Activated CD8-positive, alpha-beta T cell treated with anti-CD3 and anti-CD28 coated beads for 36 hours (primary cell): ENCODE measurements around the gene HPCAL1. TPM values are rescaled to one million over a fixed set of nuclear protein-coding genes. Genes with fewer than 3 reads are reported as not detected.

Experiments used
- ATAC-seq: fragments of 200-7000 bp; cut with Tn5 transposase; one replicate; pipeline ENCODE4 v1.10.0; 2021; ENCODE audit warnings: mild to moderate bottlenecking, moderate library complexity
- CTCF ChIA-PET: fragments of 350-600 bp; sonication (Branson Sonifier 250); formaldehyde crosslinking; loops from one replicate; lab custom pipeline; 2021; ENCODE audit warnings: antibody characterized with exemption; lab: Charles Lee
- POLR2A ChIA-PET: fragments of 350-600 bp; sonication (Branson Sonifier 250); formaldehyde crosslinking; loops from one replicate; lab custom pipeline; 2021; ENCODE audit warnings: antibody characterized with exemption; lab: Charles Lee
- DNase-seq: peaks from one replicate; pipeline ENCODE4 v3.0.0-alpha.2; 2020
- H3K27ac Mint-ChIP-seq: one replicate; pipeline ENCODE4 v1.8.0; 2021; ENCODE audit warnings: mild to moderate bottlenecking, mixed read lengths
- H3K27me3 Mint-ChIP-seq: one replicate; pipeline ENCODE4 v1.8.0; 2021; ENCODE audit warnings: mixed read lengths
- H3K36me3 Mint-ChIP-seq: one replicate; pipeline ENCODE4 v1.8.0; 2021; ENCODE audit warnings: low read depth, mixed read lengths
- H3K4me1 Mint-ChIP-seq: one replicate; pipeline ENCODE4 v1.8.0; 2021; ENCODE audit warnings: low read depth, mixed read lengths
- H3K4me3 Mint-ChIP-seq: one replicate; pipeline ENCODE4 v1.8.0; 2021; ENCODE audit warnings: mild to moderate bottlenecking, moderate library complexity, mixed read lengths
- H3K9me3 Mint-ChIP-seq: one replicate; pipeline ENCODE4 v1.8.0; 2021; ENCODE audit warnings: mixed read lengths
- CTCF ChIP-seq: fragments of 200-600 bp; IDR thresholded peaks from one replicate; pipeline ENCODE4 v1.8.0; 2022; ENCODE audit warnings: antibody characterized with exemption, mild to moderate bottlenecking
- intact Hi-C: fragments of 100-400 bp; cut with micrococcal nuclease; formaldehyde crosslinking; loops from one replicate; pipeline ENCODE4 v1.10.0; 2022
- total RNA-seq, 2 experiments: library from RNA; stranded (reverse); gene quantifications; one replicate each; pipeline ENCODE4 v1.2.3, GENCODE V29; 2021

Gene HPCAL1
- total RNA-seq, 2 experiments from 2014 or later, result 166 to 170 TPM

- intact Hi-C loops, result no loop called here
- POLR2A ChIA-PET, result no interaction called here
- peak overlapping the region; percentile 44 for H3K27ac Mint-ChIP-seq
Measured at GRCh38 chr2:10345126-10345525, 42.4 kb downstream of the HPCAL1 start.

GRCh38 chr2:10345813-10346212, 43.1 kb downstream of the HPCAL1 start:
- intact Hi-C loops, result no loop called here
- ATAC-seq (no peak), DNase-seq (no peak)
- ChIA-PET CTCF (no interaction called here), POLR2A (no interaction called here)
- H3K4me1 Mint-ChIP-seq, result peaks cover 72% of the 10 kb centered on the region
- no peak for TF ChIP-seq CTCF
- peak overlapping the region; percentile 58 for H3K27ac Mint-ChIP-seq
- H3K9me3 Mint-ChIP-seq, result no peaks in the 10 kb centered on the region
- no peak overlapping the region for H3K4me3 Mint-ChIP-seq
- H3K27me3 Mint-ChIP-seq, result no peaks in the 10 kb centered on the region
- H3K36me3 Mint-ChIP-seq, result peaks cover 18% of the 10 kb centered on the region

More at GRCh38 chr2:10345126-10345525, 42.4 kb downstream of the HPCAL1 start:
- Mint-ChIP-seq H3K4me1 (peaks cover 74% of the 10 kb centered on the region), H3K36me3 (peaks cover 17% of the 10 kb centered on the region), H3K27me3 (no peaks in the 10 kb centered on the region), H3K4me3 (no peak overlapping the region), H3K9me3 (no peaks in the 10 kb centered on the region)
- TF ChIP-seq CTCF, result no peak
- ATAC-seq (no peak), DNase-seq (no peak)
- CTCF ChIA-PET, result no interaction called here

- no peak for TF ChIP-seq CTCF
- DNase-seq (peak; percentile 49), ATAC-seq (peak; percentile 63)
- peaks cover 18% of the 10 kb centered on the region for H3K36me3 Mint-ChIP-seq
- H3K27ac Mint-ChIP-seq, result no peak overlapping the region
- CTCF ChIA-PET, result interaction anchor here (1.1 kb wide), 1 partner anchor 77 kb away, joined by 3 read pairs; no protein-coding TSS in a partner anchor
- intact Hi-C loops, result no loop called here
- H3K4me1 Mint-ChIP-seq, result peaks cover 71% of the 10 kb centered on the region
- no peak overlapping the region for H3K4me3 Mint-ChIP-seq
- POLR2A ChIA-PET, result interaction anchor here (0.5 to 1.0 kb wide), 3 partner anchors 10 to 41 kb away, joined by 3 to 4 read pairs (median 3); no protein-coding TSS in a partner anchor
- no peaks in the 10 kb centered on the region for H3K27me3 Mint-ChIP-seq
- H3K9me3 Mint-ChIP-seq, result no peaks in the 10 kb centered on the region
Measured at GRCh38 chr2:10346929-10347561, 44.3 kb downstream of the HPCAL1 start.

GRCh38 chr2:10347562-10347948, 44.9 kb downstream of the HPCAL1 start:
- DNase-seq, result no peak
- intact Hi-C loops, result no loop called here
- no peaks in the 10 kb centered on the region for H3K9me3 Mint-ChIP-seq
- ChIA-PET POLR2A (interaction anchor here (0.5 to 1.0 kb wide), 3 partner anchors 11 to 42 kb away, joined by 3 to 4 read pairs (median 3); no protein-coding TSS in a partner anchor), CTCF (interaction anchor here (1.1 kb wide), 1 partner anchor 77 kb away, joined by 3 read pairs; no protein-coding TSS in a partner anchor)
- H3K27me3 Mint-ChIP-seq, result no peaks in the 10 kb centered on the region
- peaks cover 21% of the 10 kb centered on the region for H3K36me3 Mint-ChIP-seq
- no peak for TF ChIP-seq CTCF
- H3K4me1 Mint-ChIP-seq, result peaks cover 76% of the 10 kb centered on the region
- no peak overlapping the region for H3K27ac Mint-ChIP-seq
- no peak overlapping the region for H3K4me3 Mint-ChIP-seq
- ATAC-seq, result no peak

GRCh38 chr2:10348891-10349290, 46.2 kb downstream of the HPCAL1 start:
- no peaks in the 10 kb centered on the region for H3K9me3 Mint-ChIP-seq
- ChIA-PET POLR2A (no interaction called here), CTCF (interaction anchor here (1.2 kb wide), 1 partner anchor 60 kb away, joined by 3 read pairs; no protein-coding TSS in a partner anchor)
- peaks cover 65% of the 10 kb centered on the region for H3K4me1 Mint-ChIP-seq
- intact Hi-C loops, result no loop called here
- H3K36me3 Mint-ChIP-seq, result peaks cover 20% of the 10 kb centered on the region
- H3K27ac Mint-ChIP-seq, result peak overlapping the region; percentile 3
- DNase-seq (no peak), ATAC-seq (no peak)
- no peaks in the 10 kb centered on the region for H3K27me3 Mint-ChIP-seq
- no peak overlapping the region for H3K4me3 Mint-ChIP-seq
- TF ChIP-seq CTCF, result no peak
